SK-MEL-5 (cell line): ENCODE results near the gene PYCR2. TPM values are rescaled to one million over a fixed set of nuclear protein-coding genes. Genes with fewer than 3 reads are reported as not detected.
"Not testable (repeated sequence)": the region's sequence is repeated elsewhere in the genome, so short reads cannot be mapped to it uniquely, and the experiment has no call there.

ENCODE experiments used
- DNase-seq: peaks from one replicate; pipeline ENCODE4 v3.0.0-alpha.2; 2016; ENCODE audit warnings: low read depth, low spot score
- in situ Hi-C: cut with HindIII; loops from 2 replicates; pipeline ENCODE4 v1.10.0; 2016; ENCODE audit warnings: low sequenced_read_pairs, high pct_unique_total_duplicates, low pct_unique_long_range_greater_than_20kb
- total RNA-seq: library from RNA; depleted of rRNA; stranded (reverse); fragments of >200 nt; shearing (Covaris generic); gene quantifications from 2 replicates; pipeline ENCODE4 v1.2.3, GENCODE V29; 2014

Gene PYCR2
- total RNA-seq, 1 experiment from 2014 or later, result 46.2 TPM

GRCh38 chr1:225930566-225930965 lies 6.5 kb upstream of the PYCR2 start:
- in situ Hi-C loops, result no loop called here
- DNase-seq, result no peak

- in situ Hi-C loops, DNase-seq: not testable (repeated sequence)
These were observed 5.4 kb upstream of the PYCR2 start for GRCh38 chr1:225929462-225929861.

GRCh38 chr1:225928186-225929175 lies 4.4 kb upstream of the PYCR2 start:
- DNase-seq, result no peak
- in situ Hi-C loops, result no loop called here

- in situ Hi-C loops, result no loop called here
- no peak for DNase-seq
These were observed 2.6 kb upstream of the PYCR2 start for GRCh38 chr1:225926551-225927113.

- in situ Hi-C loops, result no loop called here
- no peak for DNase-seq
These were observed 714 bp downstream of the PYCR2 start for GRCh38 chr1:225923381-225923691.

GRCh38 chr1:225921734-225922709 lies 2.0 kb downstream of the PYCR2 start:
- in situ Hi-C loops, result no loop called here
- no peak for DNase-seq

- peak; percentile 53 for DNase-seq
- in situ Hi-C loops, result no loop called here
These were observed 4.1 kb downstream of the PYCR2 start for GRCh38 chr1:225919906-225920305.

GRCh38 chr1:225918280-225918679 lies 5.8 kb downstream of the PYCR2 start:
- in situ Hi-C loops, result no loop called here
- DNase-seq, result no peak

GRCh38 chr1:225917536-225917935 lies 6.5 kb downstream of the PYCR2 start:
- no peak for DNase-seq
- in situ Hi-C loops, result no loop called here

GRCh38 chr1:225917101-225917500 lies 6.9 kb downstream of the PYCR2 start:
- DNase-seq, result no peak
- in situ Hi-C loops, result no loop called here

GRCh38 chr1:225915538-225915991 lies 8.5 kb downstream of the PYCR2 start:
- no peak for DNase-seq
- in situ Hi-C loops, result no loop called here

GRCh38 chr1:225914947-225915346 lies 9.1 kb downstream of the PYCR2 start:
- in situ Hi-C loops, result no loop called here
- no peak for DNase-seq

- no peak for DNase-seq
- in situ Hi-C loops, result no loop called here
These were observed 9.7 kb downstream of the PYCR2 start for GRCh38 chr1:225914391-225914790.

- no peak for DNase-seq
- in situ Hi-C loops, result no loop called here
These were observed 12.6 kb downstream of the PYCR2 start for GRCh38 chr1:225911191-225912130.

- no peak for DNase-seq
- in situ Hi-C loops, result no loop called here
These were observed 14.6 kb downstream of the PYCR2 start for GRCh38 chr1:225909477-225909876.

- no peak for DNase-seq
- in situ Hi-C loops, result no loop called here
These were observed 15.3 kb downstream of the PYCR2 start for GRCh38 chr1:225908773-225909172.

GRCh38 chr1:225908013-225908640 lies 15.9 kb downstream of the PYCR2 start:
- in situ Hi-C loops, result no loop called here
- DNase-seq, result no peak
